H1 (cell line): ENCODE measurements around the gene ADCY2.

ENCODE experiments used
- EZH2 ChIP-seq: fragments of 200-600 bp; sonication (generic); IDR thresholded peaks from 2 replicates; pipeline ENCODE4 v1.7.1; 2012; ENCODE audit warnings: low read depth, mild to moderate bottlenecking, moderate library complexity, low read length, inconsistent platforms; ENCODE audit not compliant: severe bottlenecking
- POLR2A ChIP-seq, 2 experiments: IDR thresholded peaks; 1 replicate in 1 of 2; 2 replicates in 1 of 2; pipeline ENCODE4 v1.6.1; 2011; ENCODE audit warnings: low read depth in 2 of 2, low read length in 2 of 2, mild to moderate bottlenecking in 2 of 2; ENCODE audit errors: control extremely low read depth in 1 of 2
- POLR2AphosphoS5 ChIP-seq: IDR thresholded peaks from 2 replicates; pipeline ENCODE4 v1.6.1; 2011; ENCODE audit warnings: low read depth, low read length
- TF ChIP-seq, protein P1 (sequence below), 3 experiments: IDR thresholded peaks; 1 replicate in 2 of 3; 2 replicates in 1 of 3; pipeline versions ENCODE4 v1.5.1 to v1.6.1; 2011; ENCODE audit warnings: low read length in 3 of 3, mild to moderate bottlenecking in 3 of 3, inconsistent platforms in 2 of 3, low read depth in 1 of 3, moderate library complexity in 1 of 3; ENCODE audit not compliant: insufficient read depth in 1 of 3; ENCODE audit errors: control extremely low read depth in 1 of 3

DNA sequence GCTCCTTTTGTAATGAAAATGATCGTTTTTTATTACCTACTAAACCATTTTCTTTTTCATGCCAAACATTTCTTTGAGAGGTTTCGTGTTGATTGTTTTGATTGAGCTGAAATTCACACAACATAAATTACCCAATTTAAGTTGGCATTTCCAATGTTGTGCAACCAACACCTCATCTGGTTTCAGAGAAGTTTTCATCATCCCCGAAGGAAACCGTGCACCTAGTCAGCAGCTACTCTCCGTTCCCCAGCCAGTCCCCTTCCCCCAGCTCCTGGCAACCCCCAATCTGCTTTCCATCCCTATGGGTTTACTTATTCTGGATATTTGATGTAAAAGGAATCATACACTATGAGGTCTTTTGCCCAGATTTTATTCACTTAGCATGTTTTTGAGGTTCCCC lies 123.6 kb downstream of the ADCY2 start:
- no peak for TF ChIP-seq EZH2
- TF ChIP-seq, protein P1, sequence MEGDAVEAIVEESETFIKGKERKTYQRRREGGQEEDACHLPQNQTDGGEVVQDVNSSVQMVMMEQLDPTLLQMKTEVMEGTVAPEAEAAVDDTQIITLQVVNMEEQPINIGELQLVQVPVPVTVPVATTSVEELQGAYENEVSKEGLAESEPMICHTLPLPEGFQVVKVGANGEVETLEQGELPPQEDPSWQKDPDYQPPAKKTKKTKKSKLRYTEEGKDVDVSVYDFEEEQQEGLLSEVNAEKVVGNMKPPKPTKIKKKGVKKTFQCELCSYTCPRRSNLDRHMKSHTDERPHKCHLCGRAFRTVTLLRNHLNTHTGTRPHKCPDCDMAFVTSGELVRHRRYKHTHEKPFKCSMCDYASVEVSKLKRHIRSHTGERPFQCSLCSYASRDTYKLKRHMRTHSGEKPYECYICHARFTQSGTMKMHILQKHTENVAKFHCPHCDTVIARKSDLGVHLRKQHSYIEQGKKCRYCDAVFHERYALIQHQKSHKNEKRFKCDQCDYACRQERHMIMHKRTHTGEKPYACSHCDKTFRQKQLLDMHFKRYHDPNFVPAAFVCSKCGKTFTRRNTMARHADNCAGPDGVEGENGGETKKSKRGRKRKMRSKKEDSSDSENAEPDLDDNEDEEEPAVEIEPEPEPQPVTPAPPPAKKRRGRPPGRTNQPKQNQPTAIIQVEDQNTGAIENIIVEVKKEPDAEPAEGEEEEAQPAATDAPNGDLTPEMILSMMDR (IDR thresholded peaks at IDR 0.05; ENCODE audit: control extremely low read depth in 1 of 3, insufficient read depth in 1 of 3, low read depth in 1 of 3, low read length in 3 of 3) = no peak
- TF ChIP-seq POLR2AphosphoS5 = no peak
- no peak for TF ChIP-seq POLR2A (IDR thresholded peaks at IDR 0.05; ENCODE audit: control extremely low read depth in 1 of 2, low read depth in 2 of 2, low read length in 2 of 2)
